Heart right ventricle (tissue), 16 donors: ENCODE measurements around the gene CDC42SE2. TPM values are rescaled to one million over a fixed set of nuclear protein-coding genes. Genes with fewer than 3 reads are reported as not detected.
A peak's percentile ranks its signal among the peaks of the same experiment; 100 is the strongest.

Experiments used
- ATAC-seq, 8 donors: fragments of 200-7000 bp; cut with Tn5 transposase; one replicate each; pipeline ENCODE4 v1.9.1; 2020; ENCODE audit warnings: mild to moderate bottlenecking in 8 of 8, moderate library complexity in 8 of 8, moderate number of reproducible peaks in 1 of 8
- DNase-seq, 2 donors: peaks; one replicate each; pipeline ENCODE4 v3.0.0-alpha.2; 2020
- H3K27ac ChIP-seq, 10 donors: fragments of 200-600 bp; sonication (generic) in 2 of 10; one replicate each; pipeline versions ENCODE4 v1.5.0 to v1.8.0; 2020 to 2022; ENCODE audit warnings: mild to moderate bottlenecking in 3 of 10
- H3K27me3 ChIP-seq, 7 donors: fragments of 200-600 bp; one replicate each; pipeline ENCODE4 v1.8.0; 2021 to 2022; ENCODE audit warnings: mild to moderate bottlenecking in 2 of 7
- H3K36me3 ChIP-seq, 9 donors: fragments of 200-600 bp; sonication (generic) in 1 of 9; one replicate each; pipeline versions ENCODE4 v1.5.0 to v1.8.0; 2020 to 2022; ENCODE audit warnings: mild to moderate bottlenecking in 2 of 9
- H3K4me1 ChIP-seq, 9 donors: fragments of 200-600 bp; sonication (generic) in 1 of 9; one replicate each; pipeline versions ENCODE4 v1.5.0 to v1.8.0; 2020 to 2022; ENCODE audit warnings: mild to moderate bottlenecking in 4 of 9
- H3K4me3 ChIP-seq, 10 donors: fragments of 200-600 bp; sonication (generic) in 2 of 10; one replicate each; pipeline versions ENCODE4 v1.5.0 to v1.8.0; 2020 to 2022; ENCODE audit warnings: mild to moderate bottlenecking in 7 of 10, moderate library complexity in 2 of 10
- H3K9me3 ChIP-seq, 11 donors: fragments of 200-600 bp in 10 of 11; sonication (generic) in 2 of 11; one replicate each; pipeline versions ENCODE4 v1.5.0 to v1.8.0; 2013 to 2022; ENCODE audit warnings: mild to moderate bottlenecking in 2 of 11, control low read depth in 1 of 11, moderate library complexity in 1 of 11
- CTCF ChIP-seq, 9 donors: fragments of 200-600 bp; sonication (generic) in 2 of 9; IDR thresholded peaks; one replicate each; pipeline versions ENCODE4 v1.5.0 to v1.8.0; 2021 to 2022; ENCODE audit warnings: antibody characterized with exemption in 9 of 9, mild to moderate bottlenecking in 5 of 9, moderate library complexity in 1 of 9
- WGBS, 2 donors: extraction: QIAGEN DNeasy Blood & Tissue Kit; methylation state at CpG; one replicate each; pipeline ENCODE4 v1.1.7; 2013; ENCODE audit warnings: inconsistent platforms in 1 of 2; 5-methylcytosine and 5-hydroxymethylcytosine counted together
- intact Hi-C, 10 donors: fragments of 100-400 bp; cut with DNase I; formaldehyde crosslinking; loops; one replicate each; pipeline versions ENCODE4 v1.11.1 to v1.14.2; 2022
- polyA plus RNA-seq, 2 donors: library from polyadenylated mRNA; stranded (reverse); fragments of 200-250 nt; gene quantifications; one replicate each; pipeline ENCODE4 v1.2.3, GENCODE V29; 2013
- total RNA-seq, 10 donors: library from RNA; stranded (reverse); fragmentation: NEBNext Ultra II Directional in 3 of 10; extraction: Animal tissue kit (Norgen Biotek cat#: 25700) in 3 of 10; gene quantifications; one replicate each; pipeline versions ENCODE4 v1.2.1 to v1.2.4, GENCODE V29; 2021 to 2023
- donor health status: Arrhythmogenic right ventricular cardiomyopathy.
- donor health status: ischemic (EF 13 %, LVEDD 7.1; RV severe dilation, severe dysfunction).
- donor health status: healthy with polysubstance abuse.
- donor health status: DM: no; HTN: yes; CAD: no.
- donor health status: DM: no; HTN: no; CAD: no.
- donor health status: ischemic (EF 25% LVEDD 6.9; RV normal size, moderate dysfunction).
- donor health status: ischemic (EF 25% LVEDD 5.7; RV mildly dilated, moderate dysfunction).
- donor health status: healthy.
- donor health status: DM: yes; HTN: yes; CAD: no.
- donor health status: Ischemic cardiomyopathy.
- donor health status: ischemic (EF 35%, LVEDD 5.7; RV mildly dilated, moderate dysfunction).
- donor health status: nonischemic (EF 11% LVEDD 7.7; RV severe dilation, severe dysfunction).
- donor health status: DM: yes; HTN: yes; CAD: no.
- donor health status: PGD.
- donor health status: ischemic (EF 29% LVEDD 5.4; RV normal size, mild dysfunction).
- donor health status: nonischemic (EF 23%, LVEDD 6.1; RV moderate dilation, normal function).

Gene CDC42SE2
- total and polyA plus RNA-seq, 12 donors = 5.4 to 25.8 (median 11.1) TPM

- DNase-seq (no peak), ATAC-seq (no peak)
- Histone ChIP-seq H3K27ac (peak overlapping the region in 1 of 10 donors; percentile 52), H3K4me1 (peaks cover 0 to 25% (median 0%) of the 10 kb centered on the region in 9 donors), H3K27me3 (no peaks in the 10 kb centered on the region), H3K9me3 (no peaks in the 10 kb centered on the region), H3K36me3 (no peaks in the 10 kb centered on the region), H3K4me3 (no peak overlapping the region)
- TF ChIP-seq CTCF (IDR thresholded peaks at IDR 0.05) = no peak
- 78 to 79% methylated on average over 2 of the region's 2 CpGs for WGBS, 2 donors
- intact Hi-C loops = no loop called here
Measured at GRCh38 chr5:131223751-131224386, 40.0 kb upstream of the CDC42SE2 start.

DNA sequence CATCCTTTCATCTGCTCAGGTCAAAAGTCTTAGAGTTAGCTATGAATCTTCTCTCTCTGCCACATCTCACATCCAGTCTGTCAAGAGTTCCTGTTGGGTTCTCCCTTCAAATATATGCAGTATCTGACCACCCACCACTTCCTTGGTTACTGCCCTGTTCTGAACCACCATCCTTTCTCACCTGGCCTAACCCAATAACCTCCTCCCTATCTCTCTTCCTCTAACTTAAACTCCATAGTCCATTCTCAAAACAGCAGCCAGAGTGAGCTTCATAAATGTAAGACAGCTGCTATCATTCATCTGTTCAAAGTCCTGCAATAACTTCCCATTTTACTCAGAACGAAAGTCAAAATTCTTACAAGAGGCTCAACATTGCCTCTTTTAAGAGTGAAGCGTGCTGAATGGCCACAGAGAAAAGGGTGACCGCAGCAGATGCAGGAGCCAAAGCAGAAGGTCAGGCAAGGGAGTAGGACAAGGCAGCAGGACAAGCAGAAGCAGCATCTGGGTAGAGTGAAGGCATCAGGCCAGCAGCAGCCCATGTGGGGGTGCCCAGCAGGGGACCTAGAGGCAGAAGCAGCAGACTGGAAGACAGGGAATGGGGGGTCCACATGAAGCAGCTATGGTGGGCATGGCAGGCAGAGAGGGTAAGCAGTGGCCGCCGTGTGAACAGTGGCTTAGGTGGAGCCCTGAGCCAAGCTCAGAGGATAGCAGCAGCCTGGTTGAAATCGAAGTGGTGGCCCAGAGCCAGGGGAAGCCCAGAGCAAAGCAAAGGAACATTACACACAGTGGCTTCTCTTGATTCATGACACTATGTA is 39.3 kb upstream of the CDC42SE2 start:
- H3K36me3 ChIP-seq = no peaks in the 10 kb centered on the region
- no peaks in the 10 kb centered on the region for H3K27me3 ChIP-seq
- no peaks in the 10 kb centered on the region for H3K9me3 ChIP-seq
- no peak for TF ChIP-seq CTCF (IDR thresholded peaks at IDR 0.05)
- 75% methylated on average over 6 of the region's 6 CpGs for WGBS, 2 donors
- ATAC-seq = peak in 7 of 8 donors; percentile 41 to 77 (median 69)
- peak overlapping the region in 1 of 10 donors; percentile 77 for H3K27ac ChIP-seq
- peaks cover 0 to 25% (median 0%) of the 10 kb centered on the region in 9 donors for H3K4me1 ChIP-seq
- intact Hi-C loops = no loop called here
- DNase-seq = peak; percentile 10 to 24
- H3K4me3 ChIP-seq = no peak overlapping the region

GRCh38 chr5:131225282-131225974 is 38.4 kb upstream of the CDC42SE2 start:
- Histone ChIP-seq H3K27me3 (no peaks in the 10 kb centered on the region), H3K27ac (peak overlapping the region in 1 of 10 donors; percentile 77), H3K36me3 (no peaks in the 10 kb centered on the region), H3K4me1 (peaks cover 0 to 25% (median 0%) of the 10 kb centered on the region in 9 donors), H3K9me3 (no peaks in the 10 kb centered on the region), H3K4me3 (no peak overlapping the region)
- DNase-seq = no peak
- ATAC-seq = no peak
- 83 to 92% methylated on average over 4 of the region's 4 CpGs for WGBS, 2 donors
- intact Hi-C loops = no loop called here
- no peak for TF ChIP-seq CTCF (IDR thresholded peaks at IDR 0.05)

DNA sequence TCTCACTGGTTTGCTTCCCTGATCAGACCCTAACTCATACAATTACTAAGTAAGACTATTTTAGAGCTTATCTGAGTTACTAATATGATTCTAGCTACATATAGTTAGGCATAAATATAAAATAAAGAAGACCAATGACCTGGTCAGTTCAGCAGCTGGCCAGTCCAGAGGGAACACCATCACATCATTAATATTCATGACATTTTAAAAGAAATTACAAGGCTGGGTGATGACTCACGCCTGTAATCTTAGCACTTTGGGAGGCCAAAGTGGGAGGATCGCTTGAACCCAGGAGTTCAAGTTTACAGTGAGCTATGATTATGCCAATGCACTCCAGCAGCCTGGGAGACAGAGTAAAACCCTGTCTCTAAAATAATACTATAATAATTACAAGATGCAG is 37.0 kb upstream of the CDC42SE2 start:
- H3K4me1 ChIP-seq = peaks cover 0 to 25% (median 0%) of the 10 kb centered on the region in 9 donors
- 85 to 92% methylated on average over 2 of the region's 2 CpGs for WGBS, 2 donors
- intact Hi-C loops = no loop called here
- no peaks in the 10 kb centered on the region for H3K27me3 ChIP-seq
- no peaks in the 10 kb centered on the region for H3K9me3 ChIP-seq
- no peak for ATAC-seq
- DNase-seq = no peak
- H3K4me3 ChIP-seq = no peak overlapping the region
- no peak overlapping the region for H3K27ac ChIP-seq
- no peaks in the 10 kb centered on the region for H3K36me3 ChIP-seq
- TF ChIP-seq CTCF (IDR thresholded peaks at IDR 0.05) = no peak
